HCT116 (cell line): Measurements from ENCODE around the gene GRIK3. TPM values are rescaled to one million over a fixed set of nuclear protein-coding genes. Genes with fewer than 3 reads are reported as not detected.
"Not testable (repeated sequence)": the region's sequence is repeated elsewhere in the genome, so short reads cannot be mapped to it uniquely, and the experiment has no call there.

Experiments
- ATAC-seq: fragments of 200-7000 bp; cut with Tn5 transposase; 2 replicates; pipeline ENCODE4 v1.9.1; 2020; ENCODE audit warnings: mild to moderate bottlenecking, moderate library complexity
- BruUV-seq: library from RNA; stranded (reverse); fragments of 400-500 nt; replicated peaks from 2 replicates; lab custom pipeline; 2021; lab: Mats Ljungman, UMichigan
- CTCF ChIA-PET: fragments of 300-600 bp; sonication (Branson Sonifier 250); formaldehyde crosslinking; loops from one replicate; lab custom pipeline; 2021; ENCODE audit warnings: antibody characterized with exemption; lab: Charles Lee
- POLR2A ChIA-PET: fragments of 300-600, 350-600 bp; sonication (Branson Sonifier 250); formaldehyde crosslinking; loops from one replicate; lab custom pipeline; 2021; ENCODE audit warnings: antibody characterized with exemption; lab: Charles Lee
- RAD21 ChIA-PET, 2 experiments: fragments of 300-600 bp; sonication (Branson Sonifier 250); formaldehyde crosslinking; loops; one replicate each; lab custom pipeline; 2023; ENCODE audit warnings: low total read pairs in 2 of 2; ENCODE audit not compliant: uncharacterized antibody in 2 of 2, unreplicated experiment in 2 of 2, low non-redundant PET in 1 of 2; lab: Charles Lee
- DNase-seq: peaks from one replicate; pipeline ENCODE4 v3.0.0-alpha.2; 2010; ENCODE audit warnings: low read depth, low spot score
- H2AFZ ChIP-seq: fragments of 200-600 bp; shearing (Covaris generic), sonication (generic); 2 replicates; pipeline ENCODE4 v1.6.1; 2017; ENCODE audit warnings: low read depth, mixed run types, mixed read lengths, antibody characterized with exemption, low read length; ENCODE audit not compliant: poor library complexity, severe bottlenecking
- H3K27ac ChIP-seq: 2 replicates; pipeline ENCODE4 v1.5.1; 2012; ENCODE audit warnings: low read depth, low read length
- H3K27me3 ChIP-seq: fragments of 200-600 bp; sonication (generic); 2 replicates; pipeline ENCODE4 v1.6.1; 2016; ENCODE audit warnings: mixed run types, low read length, mixed read lengths; ENCODE audit not compliant: insufficient read depth
- H3K36me3 ChIP-seq, 2 experiments: fragments of 200-500 bp in 1 of 2; fragments of 200-600 bp in 1 of 2; sonication (Bioruptor generic) in 1 of 2; sonication (generic) in 1 of 2; 2 replicates each; pipeline versions ENCODE4 v1.5.1 to v1.6.1; 2014 to 2016; ENCODE audit warnings: low read length in 2 of 2, inconsistent platforms in 1 of 2, mixed read lengths in 1 of 2, mixed run types in 1 of 2; ENCODE audit not compliant: insufficient read depth in 2 of 2, control insufficient read depth in 1 of 2
- H3K4me1 ChIP-seq, 2 experiments: fragments of 200-600 bp in 1 of 2; sonication (generic) in 1 of 2; 2 replicates each; pipeline versions ENCODE4 v1.5.1 to v1.6.1; 2012 to 2017; ENCODE audit warnings: low read length in 2 of 2, inconsistent platforms in 1 of 2, mild to moderate bottlenecking in 1 of 2, mixed read lengths in 1 of 2, mixed run types in 1 of 2, moderate library complexity in 1 of 2; ENCODE audit not compliant: insufficient read depth in 2 of 2, control insufficient read depth in 1 of 2
- H3K4me2 ChIP-seq: fragments of 200-600 bp; sonication (generic); 2 replicates; pipeline ENCODE4 v1.6.1; 2017; ENCODE audit warnings: mixed run types, low read length, mixed read lengths
- H3K4me3 ChIP-seq, 2 experiments: fragments of 200-600 bp in 1 of 2; sonication (generic) in 1 of 2; replicated peaks in 1 of 2; 2 replicates each; pipeline ENCODE4 v1.5.1; 2011 to 2016; ENCODE audit warnings: low read length in 2 of 2, control low read depth in 1 of 2, low read depth in 1 of 2, mild to moderate bottlenecking in 1 of 2, mixed read lengths in 1 of 2, mixed run types in 1 of 2
- H3K79me2 ChIP-seq: fragments of 200-600 bp; sonication (generic); 2 replicates; pipeline ENCODE4 v1.6.1; 2017; ENCODE audit warnings: mild to moderate bottlenecking, mixed run types, low read length, moderate library complexity, mixed read lengths; ENCODE audit not compliant: insufficient read depth
- H3K9ac ChIP-seq: fragments of 200-600 bp; sonication (generic); 2 replicates; pipeline ENCODE4 v1.6.1; 2016; ENCODE audit warnings: low read length, mixed read lengths
- H3K9me2 ChIP-seq: fragments of 200-600 bp; sonication (generic), shearing (Covaris generic); 2 replicates; pipeline ENCODE4 v1.6.1; 2017; ENCODE audit warnings: mixed run types, mild to moderate bottlenecking, moderate library complexity; ENCODE audit not compliant: insufficient read depth
- H3K9me3 ChIP-seq, 2 experiments: fragments of 200-500 bp in 1 of 2; fragments of 200-600 bp in 1 of 2; sonication (Bioruptor generic) in 1 of 2; sonication (generic) in 1 of 2; 2 replicates each; pipeline ENCODE4 v1.6.1; 2014 to 2017; ENCODE audit warnings: low read length in 2 of 2, mixed read lengths in 2 of 2, inconsistent platforms in 1 of 2, low read depth in 1 of 2, mild to moderate bottlenecking in 1 of 2, mixed run types in 1 of 2, moderate library complexity in 1 of 2; ENCODE audit not compliant: control insufficient read depth in 1 of 2, insufficient read depth in 1 of 2
- H4K20me1 ChIP-seq: fragments of 200-600 bp; sonication (generic), shearing (Covaris generic); 2 replicates; pipeline ENCODE4 v1.6.1; 2017; ENCODE audit warnings: mixed run types, mild to moderate bottlenecking, moderate library complexity; ENCODE audit not compliant: insufficient read depth
- ATF3 ChIP-seq: IDR thresholded peaks from 2 replicates; pipeline ENCODE4 v1.6.1; 2012
- CTCF ChIP-seq, 3 experiments: fragments of 200-600 bp in 1 of 3; sonication (generic) in 1 of 3; IDR thresholded peaks in 2 of 3; conservative IDR thresholded peaks in 1 of 3; 2 replicates each; pipeline ENCODE4 v1.5.1; 2012 to 2017; ENCODE audit warnings: low read depth in 2 of 3, low read length in 2 of 3, antibody characterized with exemption in 1 of 3, borderline replicate concordance in 1 of 3, control low read depth in 1 of 3, mild to moderate bottlenecking in 1 of 3, mixed read lengths in 1 of 3, mixed run types in 1 of 3, moderate library complexity in 1 of 3; ENCODE audit not compliant: insufficient read depth in 1 of 3
- EGR1 ChIP-seq: IDR thresholded peaks from 2 replicates; pipeline ENCODE4 v1.6.1; 2012; ENCODE audit warnings: low read depth
- ELF1 ChIP-seq: IDR thresholded peaks from 2 replicates; pipeline ENCODE4 v1.6.1; 2012; ENCODE audit warnings: low read depth, borderline replicate concordance
- JUND ChIP-seq: IDR thresholded peaks from 2 replicates; pipeline ENCODE4 v1.6.1; 2012
- MAX ChIP-seq: IDR thresholded peaks from 2 replicates; pipeline ENCODE4 v1.6.1; 2012
- POLR2A ChIP-seq: IDR thresholded peaks from 2 replicates; pipeline ENCODE4 v1.7.0; 2011; ENCODE audit warnings: borderline replicate concordance; ENCODE audit not compliant: insufficient read depth, insufficient read length; ENCODE audit errors: extremely low read depth
- POLR2AphosphoS5 ChIP-seq: IDR thresholded peaks from 2 replicates; pipeline ENCODE4 v1.6.1; 2011; ENCODE audit warnings: mild to moderate bottlenecking, low read depth, low read length, moderate library complexity
- REST ChIP-seq: IDR thresholded peaks from 2 replicates; pipeline ENCODE4 v1.6.1; 2012; ENCODE audit warnings: low read depth
- SIN3A ChIP-seq: IDR thresholded peaks from 2 replicates; pipeline ENCODE4 v1.6.1; 2012; ENCODE audit warnings: low read depth
- SRF ChIP-seq: IDR thresholded peaks from 2 replicates; pipeline ENCODE4 v1.6.1; 2012; ENCODE audit warnings: low read depth
- TCF7L2 ChIP-seq: IDR thresholded peaks from 2 replicates; pipeline ENCODE4 v1.7.0; 2011; ENCODE audit warnings: borderline replicate concordance, inconsistent platforms; ENCODE audit not compliant: insufficient read depth, insufficient read length; ENCODE audit errors: extremely low read depth
- YY1 ChIP-seq: IDR thresholded peaks from 2 replicates; pipeline ENCODE4 v1.6.1; 2011; ENCODE audit warnings: low read length, low read depth, moderate library complexity, mild to moderate bottlenecking; ENCODE audit not compliant: insufficient replicate concordance; ENCODE audit errors: extremely low read depth
- ZFX ChIP-seq: fragments of 450-650 bp; IDR thresholded peaks from 2 replicates; pipeline ENCODE4 v1.6.1; 2017
- ZNF274 ChIP-seq: fragments of 200-500 bp; sonication (Bioruptor generic); IDR thresholded peaks from 2 replicates; pipeline ENCODE4 v1.6.1; 2014; ENCODE audit warnings: mild to moderate bottlenecking, low read depth, low read length, inconsistent platforms
- intact Hi-C: fragments of 100-400 bp; cut with micrococcal nuclease; formaldehyde crosslinking; loops from 2 replicates; pipeline ENCODE4 v1.10.0; 2022
- total RNA-seq: library from RNA; stranded (reverse); gene quantifications from one replicate; pipeline ENCODE4 v1.2.1, GENCODE V29; 2021; ENCODE audit not compliant: unreplicated experiment

Gene GRIK3
- total RNA-seq, 1 experiment from 2014 or later, result not detected

- H3K27me3 ChIP-seq, result peaks cover 35% of the 10 kb centered on the region
- H3K4me3 ChIP-seq, DNase-seq, H4K20me1 ChIP-seq, ATAC-seq, H3K9me3 ChIP-seq, intact Hi-C loops, H3K4me2 ChIP-seq, H3K9me2 ChIP-seq, H3K27ac ChIP-seq, BruUV-seq, RAD21 ChIA-PET, H3K4me1 ChIP-seq, CTCF ChIA-PET, POLR2A ChIA-PET, H3K79me2 ChIP-seq, H2AFZ ChIP-seq, H3K9ac ChIP-seq, H3K36me3 ChIP-seq: not testable (repeated sequence)
Observed at GRCh38 chr1:36897813-36898212, 136.5 kb downstream of the GRIK3 start.

- Histone ChIP-seq H3K4me2 (no peak overlapping the region), H2AFZ (no peak overlapping the region), H3K27me3 (peaks cover 38% of the 10 kb centered on the region), H3K9ac (no peak overlapping the region)
- no peak for DNase-seq
- no peak for TF ChIP-seq POLR2AphosphoS5
- TF ChIP-seq JUND, result no peak
- no peak for TF ChIP-seq ATF3
- no peak for TF ChIP-seq ZFX
- TF ChIP-seq EGR1, result no peak
- no peak for TF ChIP-seq SRF
- no peak for TF ChIP-seq MAX
- TF ChIP-seq ZNF274, result no peak
- no peak for TF ChIP-seq SIN3A
- TF ChIP-seq POLR2A, result no peak
- no peak for TF ChIP-seq ELF1
- no peak for TF ChIP-seq TCF7L2
- TF ChIP-seq REST, result no peak
- TF ChIP-seq CTCF (IDR thresholded peaks at IDR 0.05 in 2 of 3, conservative IDR thresholded peaks at IDR 0.05 in 1 of 3; ENCODE audit: borderline replicate concordance in 1 of 3, insufficient read depth in 1 of 3, low read depth in 2 of 3, low read length in 2 of 3), result no peak
- TF ChIP-seq YY1, result no peak
- TF ChIP-seq, all 23 proteins: peak for 0
- Histone ChIP-seq H3K4me1 (no peaks in the 10 kb centered on the region), H3K9me2 (no peaks in the 10 kb centered on the region), H3K36me3 (no peaks in the 10 kb centered on the region), H3K27ac (no peak overlapping the region), H3K79me2 (no peaks in the 10 kb centered on the region), H4K20me1 (no peaks in the 10 kb centered on the region), H3K4me3 (no peak overlapping the region), H3K9me3 (peaks cover 4 to 9% of the 10 kb centered on the region in 2 experiments; a peak in 1 of 4 replicates)
- CTCF ChIA-PET, result no interaction called here
- BruUV-seq, result no TSS peak
- intact Hi-C loops, result no loop called here
- ATAC-seq, result no peak
- POLR2A ChIA-PET, result no interaction called here
- RAD21 ChIA-PET, result no interaction called here
Observed at GRCh38 chr1:36894824-36895223, 139.5 kb downstream of the GRIK3 start.
